GM18517 (cell line): Measurements from ENCODE around the gene C16orf95.

Experiments used
- ATAC-seq: cut with Tn5 transposase; IDR thresholded peaks from one replicate; pipeline ENCODE4 v1.9.1; 2021; ENCODE audit warnings: mild to moderate bottlenecking, moderate library complexity; ENCODE audit not compliant: unreplicated experiment

Gene C16orf95

DNA sequence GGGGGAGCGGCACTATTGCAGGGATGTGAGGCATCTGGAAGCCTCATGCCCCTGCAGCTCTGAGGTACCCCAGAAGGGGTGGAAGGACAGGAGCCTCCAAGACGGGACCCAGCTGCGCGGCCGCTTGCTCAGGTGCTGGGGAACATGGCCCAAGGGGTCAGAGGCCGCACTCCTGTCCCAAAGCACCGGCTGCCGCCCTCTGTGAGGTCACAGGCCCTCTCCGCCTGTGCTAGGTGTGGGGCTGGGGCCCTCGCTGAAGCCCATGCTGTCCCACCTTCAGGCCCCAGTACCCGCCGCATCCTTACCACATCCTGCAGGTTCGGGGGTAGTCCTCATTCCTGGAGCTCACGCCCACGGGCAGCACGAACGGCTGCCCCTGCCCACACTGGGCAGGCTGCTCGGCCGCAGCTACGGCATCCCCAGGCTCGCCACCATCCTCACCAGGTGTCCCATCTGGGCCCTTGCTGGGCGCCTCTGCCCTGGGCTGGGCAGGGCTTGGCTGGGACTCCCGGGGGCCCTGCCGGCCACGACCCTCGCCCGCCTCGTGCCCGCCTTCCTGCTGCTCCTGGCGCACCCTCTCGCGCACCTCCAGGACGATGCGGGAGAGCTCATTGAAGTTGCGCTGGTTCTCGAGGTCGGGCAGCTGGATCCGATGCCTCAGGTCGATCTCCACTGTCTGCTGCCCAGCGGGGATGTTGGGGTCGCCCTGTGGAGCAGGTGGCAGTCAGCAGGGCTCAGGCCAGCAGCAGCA is 16.6 kb upstream of the C16orf95 start:
- ATAC-seq, result no peak

DNA sequence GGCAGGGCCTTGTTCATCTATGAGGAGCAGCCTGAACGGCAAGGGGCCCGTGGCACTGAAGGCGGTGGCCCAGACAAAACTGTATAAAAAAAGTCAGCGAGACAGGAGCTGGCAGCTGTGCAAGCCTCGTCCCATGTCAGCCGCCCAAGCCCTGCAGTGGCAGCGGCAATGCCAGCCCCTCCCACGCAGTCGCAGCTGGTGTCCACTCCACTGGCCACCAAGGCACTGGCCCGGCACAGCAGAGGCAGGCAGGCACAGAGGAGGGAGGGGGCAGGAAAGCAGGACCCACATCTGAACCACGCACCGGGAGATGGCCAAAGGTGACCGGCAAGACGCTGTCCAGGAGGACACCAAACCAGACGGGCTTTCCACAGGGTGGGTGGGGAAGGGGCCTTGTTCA is 15.9 kb upstream of the C16orf95 start:
- no peak for ATAC-seq

DNA sequence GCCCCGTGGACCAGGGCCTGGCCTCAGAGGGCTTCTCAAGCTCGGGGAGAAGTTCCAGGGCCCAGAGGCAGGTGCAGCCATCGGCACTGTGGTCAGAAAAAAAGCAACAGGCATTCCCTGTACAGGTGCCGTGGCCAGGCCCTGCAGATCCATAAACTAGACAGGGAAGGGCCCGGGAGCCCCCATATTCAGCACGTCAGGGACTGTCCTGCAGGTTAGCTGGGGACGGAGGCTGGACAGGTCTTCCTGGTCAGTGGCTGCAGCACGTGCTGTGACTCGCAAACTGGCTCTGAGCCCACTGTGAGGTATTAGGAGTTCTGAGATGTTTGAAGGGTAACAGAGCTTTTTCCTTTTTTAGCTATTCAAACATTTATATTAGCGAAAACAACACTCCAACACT is 15.0 kb upstream of the C16orf95 start:
- ATAC-seq, result no peak

DNA sequence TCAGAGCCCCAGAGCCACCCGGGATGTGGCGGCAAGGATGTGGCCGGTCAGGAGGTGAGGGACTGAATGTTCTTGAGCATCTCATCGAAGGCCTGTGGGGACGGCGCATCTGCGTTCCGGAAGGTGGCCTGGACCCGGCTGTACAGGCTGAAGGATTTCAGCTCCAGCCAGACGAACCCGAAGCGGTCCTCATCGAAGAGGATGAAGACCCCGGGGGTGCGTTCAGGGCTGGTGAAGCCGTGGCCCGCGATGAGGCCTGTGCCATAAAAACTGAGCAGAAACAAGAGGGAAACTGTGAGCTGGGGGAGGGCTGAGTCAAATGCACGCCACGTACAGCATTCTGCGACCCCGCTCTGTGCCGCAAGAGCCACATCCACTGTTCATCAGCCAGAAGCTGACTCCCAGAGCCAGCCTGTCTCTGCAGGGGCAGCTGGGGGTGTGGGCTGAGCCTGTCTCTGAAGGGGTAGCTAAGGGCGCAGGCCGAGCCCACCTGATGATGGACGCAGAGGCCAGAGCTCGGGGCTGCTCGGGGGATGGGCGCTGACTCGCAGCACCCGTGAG is 14.1 kb upstream of the C16orf95 start:
- no peak for ATAC-seq

DNA sequence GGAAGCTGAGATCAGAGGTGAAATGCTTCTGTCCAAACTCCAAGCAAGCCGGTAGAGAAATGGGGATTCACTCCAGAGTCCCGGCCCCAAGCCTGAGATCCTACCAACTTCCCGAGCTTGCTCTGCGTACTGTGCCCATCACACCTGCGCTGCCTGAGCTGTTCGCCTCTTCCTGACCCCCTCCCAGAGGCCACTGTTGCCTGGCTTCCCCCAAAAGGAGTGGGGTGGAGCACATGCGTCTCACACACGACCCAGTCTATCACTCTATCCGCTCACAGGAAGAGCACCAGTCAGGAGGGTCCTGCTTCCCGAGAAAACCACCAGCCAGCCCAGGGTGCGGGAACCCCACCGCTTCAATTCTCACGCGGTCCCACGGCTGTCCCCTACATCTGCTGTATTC is 13.5 kb upstream of the C16orf95 start:
- no peak for ATAC-seq

DNA sequence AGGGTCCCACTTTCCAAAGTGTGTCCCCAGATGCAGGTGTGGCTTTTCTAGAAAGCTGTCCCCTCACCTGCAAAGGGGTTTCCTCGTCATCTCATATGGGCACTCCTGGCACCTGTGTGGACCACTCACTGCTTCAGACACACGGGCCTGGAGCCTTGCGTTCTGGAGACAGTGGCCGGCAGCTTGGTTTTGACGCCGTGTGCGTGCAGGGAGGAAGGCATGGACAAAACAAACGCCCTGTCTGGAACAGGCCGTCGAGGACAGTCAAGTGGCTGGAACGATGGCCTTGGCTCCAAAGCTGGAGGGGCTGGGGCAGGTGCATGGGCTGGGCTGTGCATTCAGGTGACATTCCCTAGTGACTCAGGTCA is 13.0 kb upstream of the C16orf95 start:
- ATAC-seq, result no peak

DNA sequence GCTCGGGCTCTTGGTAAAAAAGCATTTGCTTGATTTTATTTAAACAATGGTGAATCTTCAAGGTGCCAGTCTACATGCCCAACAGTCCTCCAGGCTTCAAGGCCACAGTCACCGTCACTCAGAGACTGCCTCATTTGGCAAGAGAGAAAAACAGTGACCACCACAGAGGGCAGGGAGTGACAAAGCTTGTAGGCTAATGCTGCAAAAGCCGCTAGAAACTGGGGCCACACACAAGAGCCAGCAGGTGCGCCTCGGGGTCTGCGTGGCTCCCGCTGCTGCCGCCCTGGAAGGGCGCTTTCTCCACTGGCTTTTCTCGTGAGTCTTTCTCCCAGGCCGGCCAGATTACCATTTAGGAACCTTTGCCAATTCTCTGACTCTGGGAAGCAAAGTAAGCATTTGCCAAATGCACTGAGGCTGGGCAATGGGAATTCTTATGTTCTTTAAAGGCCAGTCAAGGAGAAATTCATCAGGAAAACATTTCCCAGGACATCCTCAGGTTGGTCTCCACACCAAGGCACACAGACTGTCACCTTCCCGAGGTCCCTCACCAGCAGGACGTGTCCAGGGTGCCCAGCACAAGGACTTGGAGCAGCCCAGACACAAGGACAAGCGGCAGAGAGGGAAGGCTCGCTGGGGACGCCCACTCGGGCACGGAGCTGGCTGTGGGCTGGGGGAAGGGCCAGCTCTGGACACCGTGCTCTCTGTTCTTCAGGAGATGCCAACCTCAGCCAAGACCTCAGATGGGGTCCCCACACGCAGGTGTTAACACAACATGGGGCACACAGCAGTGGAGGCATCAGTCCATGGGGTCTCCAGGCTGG is 12.5 kb upstream of the C16orf95 start:
- no peak for ATAC-seq

DNA sequence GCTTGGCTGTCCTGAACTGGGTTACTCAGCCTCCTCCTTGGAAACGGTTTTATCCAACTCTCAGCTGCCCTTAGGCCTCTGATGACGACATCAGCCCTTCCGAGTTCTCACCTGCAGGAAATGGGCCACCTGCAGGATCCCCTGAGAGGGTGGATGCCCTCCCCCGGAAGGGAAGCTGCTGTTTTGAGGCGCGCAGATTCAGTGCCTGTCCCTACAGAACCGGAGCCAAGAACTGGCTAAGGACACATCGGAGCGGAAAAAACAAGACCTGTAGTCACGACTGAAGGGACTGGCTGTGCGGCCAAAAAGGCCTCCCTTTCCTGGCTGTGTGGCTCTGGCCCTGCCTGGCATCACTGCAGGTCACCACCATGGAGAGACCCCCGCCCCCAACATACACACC is 11.7 kb upstream of the C16orf95 start:
- ATAC-seq, result no peak

DNA sequence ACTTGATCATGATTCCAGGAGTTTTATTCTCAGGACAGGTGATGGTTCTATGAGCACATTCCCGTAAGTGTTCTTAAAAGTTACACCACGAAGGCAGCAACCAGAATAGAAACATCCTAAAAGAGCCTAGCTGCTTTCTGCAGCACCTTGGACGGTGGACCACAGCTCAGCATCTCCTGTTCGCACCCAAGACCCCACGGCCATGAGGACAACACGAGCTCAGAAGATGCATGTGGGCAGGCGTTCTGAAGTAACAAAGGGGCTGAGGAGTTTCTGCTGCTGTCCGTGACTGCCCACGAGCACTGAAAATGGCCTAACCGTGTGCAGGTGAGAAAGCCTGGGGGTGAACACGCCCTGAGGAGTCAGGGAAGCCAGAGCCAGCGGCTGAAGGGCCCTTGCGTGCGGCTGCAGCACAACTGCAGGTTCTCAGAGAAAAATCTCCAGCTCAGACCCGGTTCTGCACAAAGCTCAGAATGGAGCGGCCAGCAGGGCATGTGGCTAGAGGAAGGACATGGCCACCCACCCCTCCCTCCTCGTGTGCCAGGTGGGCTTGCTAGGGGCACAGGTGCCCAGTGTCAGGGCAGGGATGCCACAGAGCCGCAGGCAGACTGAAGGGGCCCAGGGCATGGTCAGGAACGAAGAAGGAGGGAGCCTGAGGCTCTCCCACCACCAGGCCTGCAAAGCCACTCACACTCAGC is 10.8 kb upstream of the C16orf95 start:
- no peak for ATAC-seq

DNA sequence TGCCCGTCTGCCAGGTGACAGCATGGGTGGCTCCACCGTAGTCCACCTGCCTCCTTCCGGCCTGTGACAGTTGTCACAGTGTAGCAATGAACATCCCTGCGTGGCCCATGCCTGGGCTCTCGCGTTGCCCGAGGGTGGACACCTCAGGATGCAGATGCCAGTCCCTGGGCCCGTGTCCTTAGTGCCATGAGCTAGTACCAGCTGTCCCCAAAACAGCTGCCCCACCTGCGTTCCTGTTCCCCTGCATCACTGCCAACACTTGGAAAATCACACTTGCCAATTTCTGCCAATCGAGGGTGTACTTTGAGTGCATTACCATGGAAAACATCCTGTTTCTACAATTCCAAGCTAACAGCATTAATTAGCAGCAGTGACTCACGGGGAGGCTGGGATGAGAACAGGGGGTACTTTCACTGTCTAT is 9.0 kb upstream of the C16orf95 start:
- no peak for ATAC-seq

DNA sequence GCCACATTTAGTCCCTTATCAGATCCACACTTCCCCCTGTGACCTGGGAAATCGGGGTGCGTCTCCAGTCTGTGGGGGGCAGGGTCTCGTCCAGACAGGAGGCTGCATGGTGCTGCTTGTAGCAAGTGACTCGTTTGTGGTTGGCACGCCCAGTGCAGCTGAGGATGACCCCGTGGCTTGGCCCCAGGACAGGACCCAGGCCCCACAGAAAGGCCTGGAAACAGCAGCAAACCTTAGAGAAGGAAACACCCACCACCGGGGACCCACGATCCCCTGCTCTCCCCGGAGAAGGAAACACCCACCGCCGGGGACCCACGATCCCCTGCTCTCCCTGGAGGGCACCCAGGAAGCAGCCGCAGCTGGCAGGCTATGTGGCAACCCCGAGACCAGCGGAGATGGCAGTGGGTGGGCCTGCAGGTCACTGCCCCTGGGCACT is 8.2 kb upstream of the C16orf95 start:
- no peak for ATAC-seq

DNA sequence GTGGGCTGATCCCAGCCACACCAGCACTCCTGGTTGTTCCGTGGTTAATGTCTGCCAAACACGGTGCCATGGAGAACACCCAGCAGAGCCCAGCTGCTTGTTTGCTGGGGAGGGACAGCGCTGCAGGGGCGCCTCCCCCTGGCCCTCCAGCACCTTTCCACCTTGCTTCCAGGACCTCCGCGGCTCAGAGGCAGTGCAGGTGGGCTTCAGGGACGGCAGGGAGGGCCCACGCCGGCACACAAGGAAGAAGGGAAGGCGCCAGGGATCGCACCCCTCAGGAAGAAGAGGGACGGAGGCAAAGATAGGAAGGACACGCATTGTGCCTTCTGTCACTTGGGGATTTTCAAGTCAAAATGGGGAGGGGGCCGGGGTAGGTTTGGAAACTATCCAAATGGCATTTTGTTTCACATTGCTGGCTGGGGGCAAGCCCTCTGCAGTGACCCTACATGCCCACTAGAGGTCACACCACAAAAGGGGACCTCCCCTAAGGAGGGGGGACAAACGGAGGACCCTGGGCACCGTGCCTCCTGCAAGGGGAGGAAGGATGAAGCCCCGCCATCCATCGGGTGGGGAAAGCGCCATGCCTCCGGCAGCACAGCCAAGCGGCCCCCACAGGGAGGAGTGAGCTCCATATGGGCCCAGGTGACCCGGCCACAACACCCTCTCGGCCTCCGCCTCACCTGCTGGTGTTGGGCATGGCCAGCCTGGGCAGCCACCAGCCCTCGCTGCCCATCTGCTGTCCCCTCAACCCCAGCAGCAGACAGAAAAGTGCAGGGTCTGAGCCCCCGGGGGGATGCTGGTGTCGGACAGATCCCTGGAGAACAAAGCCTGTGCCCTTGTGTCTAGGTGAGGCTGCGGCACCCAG is 7.5 kb upstream of the C16orf95 start:
- no peak for ATAC-seq

DNA sequence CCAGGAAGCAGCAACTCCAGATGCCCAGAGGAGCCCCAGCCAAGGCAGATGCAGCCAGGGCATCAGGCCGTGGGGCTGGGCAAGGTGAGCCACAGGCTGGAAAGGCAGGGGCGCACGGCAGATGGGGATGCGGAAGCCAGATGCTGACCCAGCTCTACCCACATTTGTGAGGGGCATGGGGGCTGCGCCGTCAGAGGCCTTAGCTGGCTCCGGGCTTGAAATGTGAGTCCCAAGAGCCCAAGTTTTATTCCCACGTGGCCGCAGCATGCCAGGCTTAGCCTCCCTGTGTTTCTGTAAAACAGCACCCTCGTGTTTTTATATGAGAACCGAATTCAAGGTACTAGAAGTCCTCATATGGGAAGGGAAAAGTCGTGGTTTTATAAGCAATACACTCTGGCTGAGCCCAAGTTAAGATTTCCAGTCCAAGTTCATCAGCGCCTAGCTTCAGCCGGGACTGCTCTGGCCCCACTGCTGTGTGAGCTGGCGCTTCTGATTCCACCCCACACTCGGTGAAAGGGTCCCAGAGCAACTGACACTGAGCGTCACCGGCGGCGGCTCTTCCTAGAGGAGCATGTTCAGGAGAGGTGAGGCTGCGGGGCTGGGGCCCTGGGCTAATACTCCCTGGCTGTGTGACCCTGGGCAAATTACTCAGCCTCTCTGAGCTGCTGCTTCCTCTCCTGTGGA is 6.7 kb upstream of the C16orf95 start:
- no peak for ATAC-seq

DNA sequence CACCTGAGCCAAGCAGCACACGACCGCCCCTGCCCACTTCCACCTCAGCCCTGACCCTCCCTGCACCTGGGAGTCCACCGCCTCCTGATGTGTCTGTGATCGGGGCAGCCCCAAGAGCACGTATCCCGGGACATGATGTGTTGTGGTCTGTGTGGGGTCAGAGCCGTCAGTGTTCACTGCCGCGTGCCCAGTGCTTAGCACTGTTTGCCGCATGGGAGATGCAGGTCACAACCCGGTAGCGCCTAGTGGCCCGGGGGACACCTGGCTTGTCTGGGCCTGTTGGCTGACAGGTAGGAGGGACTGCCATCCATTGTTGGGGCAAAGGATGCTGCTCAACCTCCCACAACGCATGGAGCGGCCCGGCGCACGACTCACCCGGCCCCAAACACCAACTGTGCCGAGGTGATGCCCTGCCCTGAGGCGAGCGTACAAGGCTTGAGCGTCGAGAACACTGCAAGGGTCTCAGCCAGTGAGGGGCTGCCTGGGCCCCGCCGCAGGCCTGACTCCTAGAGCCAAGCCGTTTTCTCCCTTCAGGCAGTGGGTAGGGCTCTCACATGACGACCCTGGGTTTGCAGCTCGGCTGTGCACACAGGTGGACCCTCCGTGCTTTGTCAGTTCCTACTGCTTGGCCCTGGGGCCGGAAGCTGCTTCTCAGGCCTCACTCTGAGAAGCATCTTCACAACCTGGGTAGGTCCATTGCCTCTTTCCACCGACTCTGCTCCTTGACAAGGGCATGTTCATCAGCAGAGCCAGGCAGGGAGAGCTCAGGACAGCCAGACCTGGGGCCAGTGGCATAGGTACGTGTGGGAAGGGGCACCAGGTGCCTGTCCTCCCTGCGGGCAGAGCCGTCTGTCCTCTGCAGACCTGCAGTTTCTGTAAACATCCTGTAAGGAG is 5.9 kb upstream of the C16orf95 start:
- no peak for ATAC-seq

DNA sequence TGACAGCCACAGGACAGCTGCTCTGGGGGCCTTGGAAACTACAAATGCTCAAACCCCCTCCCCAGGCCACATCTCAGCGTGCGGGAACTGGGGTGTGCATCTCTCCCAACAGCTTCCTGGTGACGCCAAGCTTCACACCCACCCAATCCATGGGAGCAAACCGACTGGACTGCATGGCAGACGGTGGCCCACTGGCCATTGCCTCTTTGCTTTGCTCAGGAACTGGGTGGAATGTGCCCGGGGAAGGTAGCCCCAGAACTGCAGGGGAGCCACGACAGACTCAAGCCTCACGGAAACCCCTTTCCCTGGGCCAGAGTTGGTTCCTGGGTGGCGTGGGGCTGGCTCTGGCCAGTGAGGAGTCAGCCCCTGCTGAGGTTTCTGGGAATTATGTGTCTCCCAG is 5.2 kb upstream of the C16orf95 start:
- ATAC-seq, result no peak

DNA sequence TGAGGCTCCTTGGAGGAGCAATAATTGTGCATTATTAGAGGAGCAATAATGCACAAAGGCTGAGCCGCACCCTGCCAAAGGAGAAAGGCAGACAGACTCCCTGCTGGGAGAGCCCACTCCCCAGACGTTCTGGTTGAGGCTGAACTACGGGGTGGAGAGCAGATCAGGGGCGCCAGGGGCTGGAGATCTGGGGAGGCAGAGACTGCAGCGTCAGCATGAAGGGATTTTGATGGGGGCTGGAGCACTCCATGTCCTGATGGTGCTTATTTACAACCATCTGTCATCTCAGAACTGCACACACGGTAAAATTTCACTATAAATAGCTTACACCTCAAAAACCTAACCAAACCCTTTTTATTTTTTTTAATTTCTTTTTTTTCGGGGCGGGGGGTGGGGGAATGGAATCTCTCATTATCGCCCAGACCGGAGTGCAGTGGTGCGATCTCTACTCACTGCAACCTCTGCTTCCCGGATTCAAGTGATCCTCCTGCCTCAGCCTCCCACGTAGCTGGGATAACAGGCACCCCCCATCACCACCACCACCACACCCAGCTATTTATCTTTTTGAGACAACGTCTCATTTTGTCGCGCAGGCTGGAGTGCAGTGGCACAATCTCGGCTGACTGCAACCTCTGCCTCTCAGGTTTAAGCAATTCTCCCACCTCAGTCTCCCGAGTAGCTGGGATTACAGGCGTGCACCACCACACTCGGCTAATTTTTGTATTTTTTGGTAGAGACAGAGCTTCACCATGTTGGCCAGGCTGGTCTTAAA is 4.3 kb upstream of the C16orf95 start:
- no peak for ATAC-seq

DNA sequence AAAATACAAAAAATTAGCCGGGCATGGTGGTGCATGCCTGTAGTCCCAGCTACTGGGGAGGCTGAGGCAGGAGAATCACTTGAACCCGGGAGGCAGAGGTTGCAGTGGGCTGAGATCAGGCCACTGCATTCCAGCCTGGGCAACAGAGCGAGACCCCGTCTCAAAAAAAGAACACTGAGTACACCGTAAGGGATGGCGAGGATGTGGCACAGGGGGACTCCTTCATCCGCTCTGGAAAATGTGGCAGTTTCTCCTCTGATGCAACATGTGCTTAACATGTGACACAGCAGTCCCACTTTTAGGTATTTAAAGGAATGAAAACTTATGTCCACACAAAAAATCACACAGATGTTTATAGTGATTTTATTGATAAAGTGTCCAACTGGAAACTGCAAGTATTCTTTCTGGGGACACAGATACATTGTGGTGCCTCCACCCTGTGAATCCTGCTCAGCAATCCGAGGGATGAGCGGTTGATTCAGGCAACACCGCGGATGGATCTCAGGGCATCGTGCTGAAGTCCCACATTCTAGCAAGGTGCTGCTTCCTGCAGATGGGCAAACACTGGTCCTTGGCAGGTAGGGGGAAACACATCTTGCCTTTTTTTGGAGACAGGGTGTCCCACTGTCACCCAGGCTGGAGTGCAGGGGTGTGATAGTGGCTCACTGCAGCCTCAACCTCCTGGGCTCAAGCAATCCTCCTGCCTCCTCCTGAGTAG is 3.5 kb upstream of the C16orf95 start:
- ATAC-seq, result no peak
